ENCODE results near the gene CAPZB.

The CAPZB gene

DNA sequence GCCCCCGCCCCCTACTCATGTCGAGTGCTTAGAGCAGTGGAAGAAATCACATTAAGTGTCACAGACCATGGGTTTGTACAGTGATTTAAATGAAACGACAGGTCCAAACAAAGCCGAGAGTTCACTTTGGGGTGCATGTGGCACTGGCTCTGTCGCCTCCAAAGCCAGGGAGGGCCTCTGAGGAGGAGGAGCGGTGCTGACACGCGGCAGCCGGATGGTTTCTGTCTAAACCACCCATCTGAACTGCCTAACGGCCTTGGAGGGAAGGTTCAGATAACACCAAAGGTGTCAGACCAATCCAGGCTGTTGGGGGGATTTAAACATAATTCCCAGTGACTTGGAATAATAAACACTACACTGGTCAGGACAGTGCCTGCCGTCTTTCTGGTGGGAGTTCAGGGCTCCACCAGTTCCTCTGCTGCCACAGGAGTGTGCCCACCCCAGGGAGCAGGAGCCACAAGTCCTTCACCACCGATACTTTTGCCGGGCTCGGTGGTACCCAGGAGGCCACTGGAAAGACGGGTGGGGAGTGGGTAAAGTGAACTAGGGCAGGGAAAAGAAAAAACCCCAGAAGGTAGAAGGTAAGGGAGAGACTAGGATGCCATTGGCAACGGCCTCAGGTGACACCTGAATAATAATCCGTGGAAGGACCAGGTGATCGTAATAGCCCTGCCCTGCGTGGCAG lies 95.0 kb downstream of the CAPZB start:
- no peak for DNase-seq (ENCODE audit: low read depth in 1 of 2, low spot score in 1 of 2)

DNA sequence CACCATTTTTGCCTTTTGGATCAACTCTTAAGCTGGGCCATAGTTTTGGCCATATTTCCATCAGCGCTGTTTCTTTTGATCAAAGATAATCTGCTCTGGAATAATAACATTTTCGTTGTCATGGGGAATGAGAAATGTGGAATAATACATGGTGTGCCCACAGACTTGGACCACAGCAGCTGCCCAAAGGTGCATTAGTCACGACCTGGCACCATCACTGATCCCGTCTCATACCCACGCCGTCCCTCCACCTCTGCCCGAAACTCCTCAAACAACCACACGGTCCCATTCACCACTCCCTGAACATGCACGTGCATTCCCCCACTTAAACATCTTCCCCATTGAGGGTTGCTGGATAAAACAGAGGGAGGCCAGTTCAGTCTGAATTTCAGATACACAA lies 96.4 kb downstream of the CAPZB start:
- no peak for DNase-seq (ENCODE audit: low read depth in 1 of 2, low spot score in 1 of 2)

DNA sequence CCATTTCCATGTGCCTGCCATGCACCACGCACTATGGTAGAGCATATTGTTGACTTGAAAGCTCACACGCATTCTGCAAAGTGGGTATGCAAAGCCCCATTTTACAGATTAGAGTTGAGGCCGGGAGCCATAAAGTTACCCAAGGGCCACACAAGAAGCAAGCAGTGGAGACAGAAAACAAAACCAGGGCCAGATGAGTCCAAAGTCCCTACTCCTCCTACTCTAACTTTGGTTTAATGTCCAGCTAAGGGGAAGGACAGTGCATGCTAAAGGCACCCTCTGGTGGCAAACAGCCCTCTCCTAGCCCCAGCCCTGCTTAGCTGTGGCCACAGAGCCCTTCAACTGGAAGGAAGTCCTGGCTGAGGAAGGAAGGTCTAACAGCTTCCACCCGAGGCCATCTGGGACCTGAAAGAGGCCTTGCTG lies 98.3 kb downstream of the CAPZB start:
- no peak for DNase-seq (ENCODE audit: low read depth in 1 of 2, low spot score in 1 of 2)

DNA sequence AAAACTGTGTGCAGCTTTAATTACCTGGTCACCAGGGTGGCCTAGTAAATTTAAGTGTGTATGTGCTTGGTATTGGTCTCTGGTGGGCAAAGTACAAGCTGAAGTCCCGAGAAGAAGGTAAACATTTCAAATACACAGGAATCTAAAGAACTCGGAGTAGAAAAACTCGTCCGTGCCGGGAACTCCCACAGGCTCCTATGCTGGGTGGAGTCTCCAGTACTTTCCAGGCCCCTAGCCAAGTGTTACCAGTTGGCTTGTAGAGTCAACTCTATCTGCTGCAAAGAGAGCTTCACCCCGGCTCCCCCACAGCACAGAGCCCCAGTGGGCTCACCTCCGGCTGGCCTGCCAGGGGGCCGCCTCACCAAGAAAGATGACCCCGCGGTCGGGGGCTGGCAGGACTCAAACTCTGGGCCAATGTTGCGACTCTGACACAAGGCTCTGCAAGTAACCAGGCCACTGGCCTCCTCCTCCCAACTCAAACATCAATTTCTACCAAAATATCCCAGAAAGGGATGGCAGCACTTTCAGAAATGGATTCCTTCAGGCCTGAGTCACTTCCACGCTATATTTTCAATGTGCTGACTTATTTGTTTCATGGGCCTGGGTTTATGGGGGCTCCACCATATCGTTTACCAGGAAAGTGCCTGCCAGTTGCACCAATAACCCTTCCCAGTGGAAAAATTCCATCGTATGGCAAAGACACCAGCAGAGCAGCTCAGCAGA lies 99.3 kb downstream of the CAPZB start:
- DNase-seq (ENCODE audit: low read depth in 1 of 2, low spot score in 1 of 2): no peak

DNA sequence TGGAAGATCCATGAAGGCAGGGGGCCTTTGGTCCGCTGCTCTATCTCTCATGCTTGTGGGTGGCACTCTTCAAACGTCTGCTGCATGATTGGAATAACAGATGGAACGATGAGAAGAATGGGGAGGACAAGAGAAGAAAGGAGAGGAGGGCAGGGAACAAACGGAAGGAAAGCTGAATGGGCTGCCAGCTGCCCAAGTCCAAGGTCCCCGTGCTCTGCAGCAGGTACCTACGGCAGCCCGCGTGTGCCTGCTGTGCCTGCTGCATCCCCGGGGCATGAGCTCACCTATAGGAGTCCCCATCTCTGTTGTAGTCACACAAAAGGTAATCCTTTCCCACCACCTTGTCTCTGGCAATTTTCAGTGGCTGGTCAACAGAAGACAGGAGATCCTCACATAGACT lies 100.1 kb downstream of the CAPZB start:
- no peak for DNase-seq (ENCODE audit: low read depth in 1 of 2, low spot score in 1 of 2)

DNA sequence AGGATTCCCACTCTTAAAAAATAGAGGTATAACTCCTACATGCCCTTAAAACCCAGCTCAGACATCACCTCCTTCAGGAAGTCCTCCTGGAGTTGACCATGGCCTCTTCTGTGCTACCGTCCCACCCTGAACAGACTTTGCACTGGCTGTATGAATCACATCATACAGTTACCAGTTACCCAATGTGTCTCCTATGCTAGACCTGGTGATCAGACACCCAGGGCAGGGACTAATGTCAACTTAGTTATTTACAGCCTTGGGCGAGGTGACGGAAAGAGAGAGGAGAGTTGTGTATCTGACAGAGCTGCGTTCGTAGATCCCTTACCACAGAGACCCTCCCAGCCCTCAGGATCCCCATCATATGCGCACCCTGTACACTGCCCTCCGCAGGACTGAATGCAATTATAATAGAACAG lies 100.6 kb downstream of the CAPZB start:
- DNase-seq (ENCODE audit: low read depth in 1 of 2, low spot score in 1 of 2): no peak

DNA sequence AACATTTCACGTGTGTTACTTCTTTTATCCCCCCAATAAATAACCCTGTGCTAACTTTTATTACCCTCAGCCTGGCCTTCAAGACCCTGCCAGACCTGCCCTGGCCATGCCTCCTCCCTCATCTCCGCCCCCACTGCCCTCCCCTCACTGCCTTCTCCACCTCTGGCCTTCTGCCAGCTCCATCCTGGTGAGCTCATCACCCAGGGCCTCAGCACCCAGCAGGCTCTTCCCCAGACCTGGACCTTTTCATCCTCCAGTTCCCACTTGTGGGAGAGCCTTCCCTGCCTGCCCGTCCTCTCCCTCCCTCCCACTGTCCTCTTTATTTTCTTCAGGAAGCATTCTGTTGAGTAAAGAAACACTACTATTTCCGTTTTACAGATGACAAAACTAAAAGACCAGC lies 101.2 kb downstream of the CAPZB start:
- no peak for DNase-seq (ENCODE audit: low read depth in 1 of 2, low spot score in 1 of 2)

DNA sequence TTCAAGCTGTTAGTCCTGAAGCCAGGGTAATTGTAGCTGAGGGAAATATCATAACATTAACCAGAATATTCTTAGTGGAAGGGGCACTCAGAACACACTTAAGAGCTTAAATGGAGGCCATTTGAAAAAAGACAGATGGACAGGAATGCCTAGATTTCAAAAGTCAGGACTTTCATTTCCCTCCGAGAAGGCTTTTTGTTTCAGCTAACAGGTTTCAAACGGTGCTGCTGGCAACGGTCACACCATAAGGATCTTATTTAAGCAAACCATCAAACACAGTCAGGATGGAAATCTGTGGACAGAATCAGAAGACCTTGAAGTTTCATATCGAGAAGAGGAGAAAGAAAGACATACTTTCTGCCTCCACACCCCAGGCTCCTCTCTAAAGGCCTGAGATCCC lies 103.1 kb downstream of the CAPZB start:
- DNase-seq (ENCODE audit: low read depth in 1 of 2, low spot score in 1 of 2): no peak

DNA sequence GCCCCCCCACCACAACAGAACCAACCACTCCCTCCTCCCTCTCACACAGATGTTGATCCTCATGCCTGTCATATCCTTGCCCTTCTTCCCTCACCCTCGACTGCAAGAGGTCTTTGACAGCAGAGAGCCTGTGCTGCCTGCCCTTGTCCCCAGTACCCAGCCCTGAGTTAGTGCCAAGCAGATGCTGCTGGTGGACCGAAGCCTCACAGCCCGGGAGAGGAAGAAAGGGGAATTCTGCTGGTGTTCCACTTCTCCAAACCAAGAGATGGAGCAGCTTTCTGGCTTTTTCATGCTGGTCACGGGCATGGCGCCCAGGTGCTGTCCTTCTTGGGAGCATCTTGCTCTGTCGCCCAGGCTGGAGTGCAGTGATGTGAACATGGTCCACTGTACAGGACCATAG lies 104.1 kb downstream of the CAPZB start:
- no peak for DNase-seq (ENCODE audit: low read depth in 1 of 2, low spot score in 1 of 2)

DNA sequence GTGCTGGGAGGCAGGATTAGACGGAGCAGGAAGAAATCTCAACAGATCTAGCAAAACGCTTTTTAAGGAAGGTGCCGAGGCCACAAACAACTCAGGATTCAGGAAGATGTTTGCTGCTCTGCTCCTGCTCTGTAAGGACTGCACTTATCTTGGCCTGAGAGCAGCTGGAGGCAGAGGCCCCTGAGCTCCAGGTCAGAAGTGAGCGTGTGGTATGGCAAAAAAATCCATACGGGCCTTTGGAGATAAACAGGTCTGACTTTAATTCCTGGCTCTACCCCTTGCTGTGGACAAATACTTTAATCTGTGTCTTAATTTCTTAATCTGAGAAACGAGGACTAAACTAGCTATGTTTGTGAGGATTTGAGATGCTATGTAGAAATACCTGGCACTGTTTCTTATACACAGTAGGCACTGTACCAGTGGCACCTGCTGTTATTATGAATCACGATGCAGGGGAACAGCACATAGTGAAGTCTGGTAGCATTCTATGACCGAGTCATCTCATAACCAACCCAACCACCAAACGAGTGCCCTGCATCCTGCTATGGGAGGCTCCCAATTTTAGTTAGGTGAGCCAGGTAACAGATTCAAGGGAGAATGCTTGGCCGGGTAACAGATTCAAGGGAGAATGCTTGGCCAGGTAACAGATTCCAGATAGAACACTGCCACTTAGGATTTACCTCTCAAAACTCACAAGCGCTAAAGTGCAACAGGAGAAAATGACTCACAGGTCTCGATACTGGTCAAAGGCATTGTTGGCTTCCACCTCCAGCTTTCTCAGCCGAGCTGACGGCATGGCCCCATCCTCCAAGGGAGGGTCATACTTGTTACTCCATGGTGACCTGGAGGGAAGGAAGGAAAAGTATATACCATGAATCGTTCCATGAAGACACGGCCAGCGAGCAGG lies 107.3 kb downstream of the CAPZB start:
- DNase-seq (ENCODE audit: low read depth in 1 of 2, low spot score in 1 of 2): no peak

DNA sequence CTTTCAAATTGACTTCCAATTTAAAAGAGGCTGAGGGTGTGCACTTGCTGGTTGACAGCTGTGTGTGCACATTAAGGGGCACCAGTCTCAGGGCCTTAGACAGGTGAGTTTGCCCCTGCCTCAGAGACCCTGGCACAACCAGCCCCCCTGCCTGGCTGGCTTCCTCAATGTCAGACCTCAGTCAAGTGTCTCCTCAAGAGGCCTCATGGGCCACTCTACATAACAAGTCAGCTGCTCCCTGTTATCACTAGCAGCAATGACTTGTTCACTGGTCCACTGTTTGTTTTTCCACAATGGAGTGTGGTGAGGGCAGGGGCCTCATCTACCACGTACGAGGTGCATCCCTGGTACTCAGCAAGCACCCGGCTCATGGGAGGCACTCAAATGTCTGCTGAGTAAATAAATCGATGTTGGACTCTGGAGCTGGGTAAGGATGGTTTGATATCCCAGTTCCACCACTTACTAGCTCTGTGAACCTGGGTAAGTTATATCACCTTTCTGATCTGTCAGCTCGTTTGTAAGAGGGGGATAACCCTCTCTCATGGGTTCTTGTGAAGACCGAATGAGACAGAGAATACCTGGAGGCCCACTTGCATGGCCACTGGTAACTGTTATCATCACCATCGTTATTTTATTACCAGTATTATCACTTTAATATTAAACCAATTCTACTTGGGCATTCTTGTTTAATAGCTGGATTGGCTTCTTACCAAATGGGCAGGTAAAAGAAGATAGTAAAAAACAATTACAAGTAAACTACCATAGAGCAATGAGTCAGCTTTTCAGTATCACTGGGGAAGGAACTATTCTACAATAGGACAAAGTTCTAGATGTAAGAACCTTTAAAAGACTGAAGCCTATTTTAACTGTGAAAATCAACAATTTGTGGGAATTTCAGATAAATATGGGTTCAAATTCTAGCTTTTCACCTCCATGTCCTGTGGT lies 108.6 kb downstream of the CAPZB start:
- no peak for DNase-seq (ENCODE audit: low read depth in 1 of 2, low spot score in 1 of 2)

DNA sequence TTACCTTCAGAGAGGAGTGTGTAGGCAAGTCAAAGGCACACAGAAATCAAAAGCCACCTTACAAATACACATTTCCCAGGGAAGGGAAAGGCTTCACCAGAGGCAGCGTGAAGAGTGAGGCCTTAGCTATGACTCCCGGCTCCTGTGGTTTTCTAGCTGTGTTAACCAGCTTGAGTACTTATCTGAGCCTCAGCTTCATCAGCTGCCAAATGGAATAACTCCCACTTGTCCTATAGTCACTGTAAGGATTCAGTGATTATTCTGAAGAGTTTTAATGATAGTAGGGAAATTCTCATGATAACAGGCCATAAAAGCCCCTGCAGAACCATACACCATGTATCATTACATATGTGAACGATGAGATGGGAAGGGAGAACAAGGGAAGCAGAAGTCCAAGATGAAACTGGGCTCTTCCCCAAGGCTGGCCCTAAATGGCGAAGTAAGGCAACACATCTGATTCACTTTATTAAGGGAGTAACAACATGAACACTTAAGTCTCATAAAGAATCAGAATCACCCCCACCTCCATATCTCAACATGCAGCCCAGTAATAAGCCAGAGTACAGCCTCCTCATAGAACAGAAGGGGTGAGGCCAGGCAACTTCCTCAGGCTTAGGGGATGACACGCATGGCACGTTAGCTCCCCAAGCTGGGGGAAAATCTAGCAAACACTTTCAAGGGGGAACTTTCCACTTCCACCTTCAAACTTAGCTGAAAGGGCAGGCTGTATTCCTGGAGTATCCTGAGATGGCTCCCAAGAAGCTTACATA lies 109.5 kb downstream of the CAPZB start:
- DNase-seq (ENCODE audit: low read depth in 1 of 2, low spot score in 1 of 2): no peak

DNA sequence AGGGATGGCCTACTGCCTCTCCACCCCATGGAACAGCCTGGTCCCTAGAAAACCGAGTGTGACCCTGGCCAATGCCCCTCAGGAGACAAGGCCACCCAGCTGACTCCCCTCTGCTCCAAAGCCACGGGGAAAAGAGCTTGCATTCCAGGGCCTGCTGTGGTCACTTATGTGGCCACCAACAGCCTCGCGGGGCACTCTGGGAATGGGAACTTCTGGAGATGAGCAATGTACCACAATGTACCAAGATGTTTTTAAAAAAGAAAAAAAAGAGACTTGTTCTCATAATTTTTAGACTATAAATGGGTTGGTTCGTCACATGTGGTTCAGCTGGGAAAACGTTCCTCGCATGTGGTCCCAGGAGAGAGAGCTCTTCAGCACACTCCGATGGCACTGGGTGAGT lies 110.4 kb downstream of the CAPZB start:
- DNase-seq (ENCODE audit: low read depth in 1 of 2, low spot score in 1 of 2): no peak

DNA sequence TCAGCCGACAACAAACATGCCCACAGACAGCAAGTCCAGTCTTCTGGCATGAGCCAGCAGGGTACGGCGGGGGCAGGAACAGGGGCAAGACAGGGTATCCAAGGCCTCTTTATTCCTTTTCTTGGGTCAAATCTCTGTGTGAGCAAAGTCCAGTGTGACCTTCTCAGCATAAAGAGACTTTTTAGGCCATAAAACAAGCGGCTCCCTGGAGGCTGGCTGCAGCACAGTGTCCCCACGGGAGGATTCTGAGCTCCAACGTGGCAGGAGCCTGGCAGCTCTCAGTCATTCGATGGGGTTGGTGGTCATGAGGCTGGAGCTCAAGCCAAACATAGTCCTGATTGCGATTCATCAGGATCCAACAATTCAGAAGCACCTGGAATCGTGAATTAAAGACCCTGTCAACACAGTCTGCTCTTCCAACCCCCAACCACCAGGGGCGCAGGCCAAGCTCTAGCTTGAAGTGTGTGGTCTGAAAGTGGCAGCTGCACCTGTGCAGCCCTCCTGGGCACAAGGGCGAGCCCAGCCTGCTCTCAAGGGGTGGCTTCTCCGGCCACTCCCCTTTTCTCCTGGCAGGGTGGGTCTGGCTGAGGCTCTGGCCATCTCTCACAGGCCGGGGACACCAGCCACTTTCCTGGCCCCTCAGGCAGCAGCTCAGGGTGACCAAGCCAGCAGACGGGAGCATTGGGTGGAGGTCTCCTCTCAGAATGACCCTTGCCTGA lies 111.1 kb downstream of the CAPZB start:
- no peak for DNase-seq (ENCODE audit: low read depth in 1 of 2, low spot score in 1 of 2)

DNA sequence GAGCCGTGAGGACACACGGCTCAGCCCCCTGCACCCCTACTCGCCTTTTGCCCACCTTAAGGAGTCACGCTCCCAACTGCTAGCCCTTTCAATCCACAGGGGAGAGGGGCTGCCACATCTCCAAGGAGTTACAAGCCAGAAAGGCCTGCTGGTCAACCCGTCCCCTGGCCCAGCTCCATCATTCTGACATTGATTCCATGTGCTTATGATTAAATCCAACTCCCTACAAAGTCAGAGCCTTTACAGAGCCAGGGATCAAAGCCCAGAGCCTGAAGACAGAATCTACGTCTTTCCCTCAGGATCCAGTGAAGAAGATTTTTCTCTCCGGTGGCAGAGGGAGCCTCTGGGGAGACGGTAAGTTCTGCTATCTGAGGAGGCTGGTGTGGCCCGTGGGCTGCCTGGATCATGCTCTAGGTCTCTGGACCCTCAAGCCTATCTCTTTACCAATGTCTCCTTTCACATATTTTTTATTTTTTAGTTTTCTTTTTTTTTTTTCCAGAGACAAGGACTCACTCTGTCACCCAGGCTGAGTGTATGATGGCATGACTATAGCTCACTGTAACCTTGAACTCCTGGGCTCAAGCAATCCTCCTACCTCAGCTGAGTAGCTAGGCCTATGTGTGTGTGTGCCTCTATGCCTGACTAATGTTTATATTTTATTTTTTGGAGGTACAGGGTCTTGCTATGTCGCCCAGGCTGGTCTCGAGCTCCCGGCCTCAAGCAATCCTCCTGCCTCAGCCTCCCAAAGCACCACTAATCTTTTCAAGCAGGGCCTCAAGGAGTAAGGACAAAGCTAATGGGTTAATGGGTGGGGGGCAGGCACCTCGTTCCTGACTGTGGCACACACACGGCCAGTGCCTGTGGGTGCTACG lies 111.9 kb downstream of the CAPZB start:
- no peak for DNase-seq (ENCODE audit: low read depth in 1 of 2, low spot score in 1 of 2)

DNA sequence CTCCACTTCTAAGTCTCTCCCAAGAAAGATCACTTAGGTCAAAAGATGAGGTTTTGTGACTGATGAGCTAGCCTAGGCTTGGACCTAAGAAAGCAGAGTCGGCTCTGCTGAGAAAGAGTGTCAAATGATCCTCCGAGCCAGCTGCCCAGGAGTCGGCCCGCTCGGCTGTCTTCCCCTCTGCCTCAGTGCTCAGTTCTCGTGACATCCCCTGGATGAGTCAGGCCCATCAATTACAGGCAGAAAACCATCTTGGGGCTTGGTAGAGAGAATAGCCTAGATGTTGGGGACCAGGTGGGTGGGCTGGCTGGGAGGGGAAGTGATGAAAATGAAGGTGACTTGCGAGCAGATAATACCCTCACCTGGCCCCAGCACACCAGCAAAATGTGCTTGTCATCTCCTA lies 112.7 kb downstream of the CAPZB start:
- no peak for DNase-seq (ENCODE audit: low read depth in 1 of 2, low spot score in 1 of 2)

DNA sequence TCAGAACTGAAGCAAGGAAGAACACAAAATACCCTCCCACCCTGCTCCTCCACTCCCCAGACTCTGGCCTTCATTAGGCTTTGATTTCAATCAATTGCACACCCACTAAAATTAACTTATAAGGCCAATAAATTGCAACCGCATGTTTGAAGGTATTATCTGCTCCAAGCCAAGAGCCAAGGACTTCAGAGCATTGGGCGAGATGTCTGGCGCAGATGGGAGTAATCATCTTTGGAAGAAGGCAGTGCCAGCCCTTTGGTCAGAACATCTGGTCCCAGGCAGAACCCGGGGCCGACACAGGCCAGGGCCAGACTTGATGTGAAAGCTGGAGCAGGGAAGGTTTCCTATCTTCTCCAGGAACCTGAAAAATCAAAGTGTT lies 113.2 kb downstream of the CAPZB start:
- DNase-seq (ENCODE audit: low read depth in 1 of 2, low spot score in 1 of 2): no peak
